Lower lobe of right lung (tissue), 2 donors: Measurements from ENCODE around the gene SELPLG. TPM values are rescaled to one million over a fixed set of nuclear protein-coding genes. Genes with fewer than 3 reads are reported as not detected.

ENCODE experiments used
- ATAC-seq, 2 donors: fragments of 200-7000 bp; cut with Tn5 transposase; one replicate each; pipeline ENCODE4 v1.9.1; 2020 to 2022; ENCODE audit warnings: mild to moderate bottlenecking in 2 of 2, moderate library complexity in 2 of 2
- DNase-seq: peaks from one replicate; pipeline ENCODE4 v3.0.0-alpha.2; 2020
- H3K27ac ChIP-seq: fragments of 200-600 bp; one replicate; pipeline ENCODE4 v1.8.0; 2022
- H3K27me3 ChIP-seq: fragments of 200-600 bp; one replicate; pipeline ENCODE4 v1.8.0; 2022; ENCODE audit warnings: low read depth
- H3K36me3 ChIP-seq: fragments of 200-600 bp; one replicate; pipeline ENCODE4 v1.8.0; 2022; ENCODE audit warnings: mild to moderate bottlenecking
- H3K4me1 ChIP-seq: fragments of 200-600 bp; one replicate; pipeline ENCODE4 v1.8.0; 2022
- H3K4me3 ChIP-seq: fragments of 200-600 bp; one replicate; pipeline ENCODE4 v1.8.0; 2022; ENCODE audit warnings: mild to moderate bottlenecking
- H3K9me3 ChIP-seq: fragments of 200-600 bp; one replicate; pipeline ENCODE4 v1.8.0; 2022
- intact Hi-C: fragments of 100-400 bp; cut with DNase I; formaldehyde crosslinking; loops from one replicate; pipeline ENCODE4 v1.11.0; 2022
- total RNA-seq: library from RNA; stranded (reverse); fragmentation: NEBNext Ultra II Directional; extraction: Animal tissue kit (Norgen Biotek cat#: 25700); gene quantifications from one replicate; pipeline ENCODE4 v1.2.1, GENCODE V29; 2021
- TF ChIP-seq, protein P1 (sequence below): fragments of 200-600 bp; IDR thresholded peaks from one replicate; pipeline ENCODE4 v1.8.0; 2022; ENCODE audit warnings: antibody characterized with exemption, mild to moderate bottlenecking
- donor health status: DM: no; HTN: yes; CAD: no; lungs with severe emphysema.

Gene SELPLG
- total RNA-seq, 1 donor from 2014 or later: 59.9 TPM

GRCh38 chr12:108611884-108612415 is 21.7 kb downstream of the SELPLG start:
- DNase-seq (no peak), ATAC-seq (no peak)
- Histone ChIP-seq H3K4me1 (peaks cover 34% of the 10 kb centered on the region), H3K9me3 (no peaks in the 10 kb centered on the region), H3K27ac (no peak overlapping the region), H3K27me3 (no peaks in the 10 kb centered on the region), H3K36me3 (no peaks in the 10 kb centered on the region), H3K4me3 (no peak overlapping the region)
- TF ChIP-seq, protein P1, sequence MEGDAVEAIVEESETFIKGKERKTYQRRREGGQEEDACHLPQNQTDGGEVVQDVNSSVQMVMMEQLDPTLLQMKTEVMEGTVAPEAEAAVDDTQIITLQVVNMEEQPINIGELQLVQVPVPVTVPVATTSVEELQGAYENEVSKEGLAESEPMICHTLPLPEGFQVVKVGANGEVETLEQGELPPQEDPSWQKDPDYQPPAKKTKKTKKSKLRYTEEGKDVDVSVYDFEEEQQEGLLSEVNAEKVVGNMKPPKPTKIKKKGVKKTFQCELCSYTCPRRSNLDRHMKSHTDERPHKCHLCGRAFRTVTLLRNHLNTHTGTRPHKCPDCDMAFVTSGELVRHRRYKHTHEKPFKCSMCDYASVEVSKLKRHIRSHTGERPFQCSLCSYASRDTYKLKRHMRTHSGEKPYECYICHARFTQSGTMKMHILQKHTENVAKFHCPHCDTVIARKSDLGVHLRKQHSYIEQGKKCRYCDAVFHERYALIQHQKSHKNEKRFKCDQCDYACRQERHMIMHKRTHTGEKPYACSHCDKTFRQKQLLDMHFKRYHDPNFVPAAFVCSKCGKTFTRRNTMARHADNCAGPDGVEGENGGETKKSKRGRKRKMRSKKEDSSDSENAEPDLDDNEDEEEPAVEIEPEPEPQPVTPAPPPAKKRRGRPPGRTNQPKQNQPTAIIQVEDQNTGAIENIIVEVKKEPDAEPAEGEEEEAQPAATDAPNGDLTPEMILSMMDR: peak; percentile 55
- intact Hi-C loops: no loop called here

GRCh38 chr12:108610856-108611605 is 22.7 kb downstream of the SELPLG start:
- no peaks in the 10 kb centered on the region for H3K9me3 ChIP-seq
- ATAC-seq (no peak), DNase-seq (no peak)
- peaks cover 29% of the 10 kb centered on the region for H3K4me1 ChIP-seq
- no peak overlapping the region for H3K4me3 ChIP-seq
- no peaks in the 10 kb centered on the region for H3K27me3 ChIP-seq
- no peaks in the 10 kb centered on the region for H3K36me3 ChIP-seq
- no peak overlapping the region for H3K27ac ChIP-seq
- intact Hi-C loops: no loop called here
- TF ChIP-seq, protein P1: no peak

- intact Hi-C loops: no loop called here
- Histone ChIP-seq H3K9me3 (no peaks in the 10 kb centered on the region), H3K27ac (no peak overlapping the region), H3K36me3 (no peaks in the 10 kb centered on the region), H3K27me3 (no peaks in the 10 kb centered on the region), H3K4me3 (no peak overlapping the region), H3K4me1 (peaks cover 29% of the 10 kb centered on the region)
- TF ChIP-seq, protein P1: no peak
- ATAC-seq (no peak), DNase-seq (no peak)
These were observed 23.3 kb downstream of the SELPLG start for GRCh38 chr12:108610336-108610815.

DNA sequence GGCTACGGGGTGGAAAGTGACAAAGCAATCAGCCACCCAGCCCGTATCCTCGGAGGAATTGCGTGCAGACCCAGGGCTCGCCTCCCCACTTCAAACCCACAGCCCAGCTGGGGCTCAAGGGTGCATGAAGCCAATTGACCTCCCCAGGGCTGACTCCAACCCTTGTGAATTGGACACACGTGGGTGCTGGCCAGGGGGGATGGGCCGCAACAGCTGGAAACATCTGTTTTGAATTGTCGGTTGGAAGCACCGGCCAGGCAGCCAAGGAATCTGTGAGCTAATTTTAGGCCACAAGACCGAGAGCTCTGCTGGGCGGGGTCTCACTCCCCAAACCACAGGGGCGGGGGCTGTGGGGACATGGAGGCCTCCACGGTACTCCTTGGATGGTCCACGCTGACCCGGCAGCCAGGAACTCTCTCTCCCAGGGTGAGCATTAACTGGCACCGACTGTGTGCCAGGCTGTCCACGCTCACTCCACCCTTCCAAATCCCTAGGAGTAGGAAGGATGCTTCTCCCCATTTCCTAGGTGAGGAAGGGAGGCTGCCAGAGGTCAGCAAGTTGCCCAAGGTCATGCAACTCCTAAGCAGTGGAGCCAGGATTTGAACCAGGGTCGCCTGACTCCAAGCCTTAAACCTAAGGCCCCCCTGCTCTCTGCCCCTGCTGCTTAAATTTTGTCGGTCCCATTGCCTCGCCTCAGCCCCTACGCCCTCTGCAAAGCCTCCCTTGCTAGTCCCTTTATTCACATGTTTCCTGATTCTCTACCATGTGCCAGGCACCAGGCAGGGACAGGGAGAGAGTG is 24.0 kb downstream of the SELPLG start:
- peak; percentile 38 to 67 for ATAC-seq
- Histone ChIP-seq H3K27ac (no peak overlapping the region), H3K27me3 (no peaks in the 10 kb centered on the region), H3K36me3 (no peaks in the 10 kb centered on the region), H3K9me3 (no peaks in the 10 kb centered on the region), H3K4me1 (peaks cover 29% of the 10 kb centered on the region), H3K4me3 (no peak overlapping the region)
- DNase-seq: peak; percentile 58
- TF ChIP-seq, protein P1: no peak
- intact Hi-C loops: no loop called here

DNA sequence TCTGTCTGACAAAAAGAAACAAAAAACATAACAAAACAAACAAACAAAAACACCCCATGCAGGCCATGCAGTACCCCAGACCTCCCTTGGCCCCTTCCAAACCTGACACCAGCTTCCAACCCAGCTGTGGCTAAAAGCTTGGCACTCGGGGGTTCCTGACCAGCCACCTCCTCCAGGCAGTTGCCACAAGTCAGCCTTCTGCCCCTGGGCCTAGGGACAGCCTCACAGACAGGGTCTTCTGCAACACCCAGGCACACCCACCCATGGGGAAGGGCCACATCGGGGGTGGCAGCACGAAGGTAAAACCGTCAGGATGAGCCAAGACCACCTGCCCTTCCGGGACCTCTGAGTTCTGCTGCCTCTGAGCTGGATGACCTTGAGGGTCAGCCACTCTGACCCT is 25.1 kb downstream of the SELPLG start:
- DNase-seq: no peak
- H3K36me3 ChIP-seq: no peaks in the 10 kb centered on the region
- H3K4me1 ChIP-seq: peaks cover 26% of the 10 kb centered on the region
- no peak overlapping the region for H3K4me3 ChIP-seq
- no peak overlapping the region for H3K27ac ChIP-seq
- H3K27me3 ChIP-seq: no peaks in the 10 kb centered on the region
- no peak for ATAC-seq
- H3K9me3 ChIP-seq: no peaks in the 10 kb centered on the region
- intact Hi-C loops: no loop called here
- TF ChIP-seq, protein P1: no peak
